NB4 (cell line): ENCODE data around the gene MADCAM1.

ENCODE experiments used
- DNase-seq: peaks from one replicate; pipeline ENCODE4 v3.0.0; 2010; ENCODE audit warnings: low read depth
- H3K4me3 ChIP-seq: one replicate; pipeline ENCODE4 v1.5.1; 2011; ENCODE audit warnings: mild to moderate bottlenecking, low read depth, low read length, moderate library complexity
- MYC ChIP-seq: IDR thresholded peaks from 2 replicates; pipeline ENCODE4 v1.6.1; 2011; ENCODE audit warnings: low read depth, low read length
- POLR2A ChIP-seq: IDR thresholded peaks from 2 replicates; pipeline ENCODE4 v1.6.1; 2011; ENCODE audit warnings: mild to moderate bottlenecking; ENCODE audit not compliant: insufficient read length; ENCODE audit errors: extremely low read depth
- TF ChIP-seq, protein P1 (sequence below): IDR thresholded peaks from 2 replicates; pipeline ENCODE4 v1.6.1; 2011; ENCODE audit warnings: low read depth, low read length
- TF ChIP-seq, protein P2 (sequence below): IDR thresholded peaks from one replicate; pipeline ENCODE4 v1.5.1; 2012; ENCODE audit warnings: low read depth, low read length

The MADCAM1 gene

DNA sequence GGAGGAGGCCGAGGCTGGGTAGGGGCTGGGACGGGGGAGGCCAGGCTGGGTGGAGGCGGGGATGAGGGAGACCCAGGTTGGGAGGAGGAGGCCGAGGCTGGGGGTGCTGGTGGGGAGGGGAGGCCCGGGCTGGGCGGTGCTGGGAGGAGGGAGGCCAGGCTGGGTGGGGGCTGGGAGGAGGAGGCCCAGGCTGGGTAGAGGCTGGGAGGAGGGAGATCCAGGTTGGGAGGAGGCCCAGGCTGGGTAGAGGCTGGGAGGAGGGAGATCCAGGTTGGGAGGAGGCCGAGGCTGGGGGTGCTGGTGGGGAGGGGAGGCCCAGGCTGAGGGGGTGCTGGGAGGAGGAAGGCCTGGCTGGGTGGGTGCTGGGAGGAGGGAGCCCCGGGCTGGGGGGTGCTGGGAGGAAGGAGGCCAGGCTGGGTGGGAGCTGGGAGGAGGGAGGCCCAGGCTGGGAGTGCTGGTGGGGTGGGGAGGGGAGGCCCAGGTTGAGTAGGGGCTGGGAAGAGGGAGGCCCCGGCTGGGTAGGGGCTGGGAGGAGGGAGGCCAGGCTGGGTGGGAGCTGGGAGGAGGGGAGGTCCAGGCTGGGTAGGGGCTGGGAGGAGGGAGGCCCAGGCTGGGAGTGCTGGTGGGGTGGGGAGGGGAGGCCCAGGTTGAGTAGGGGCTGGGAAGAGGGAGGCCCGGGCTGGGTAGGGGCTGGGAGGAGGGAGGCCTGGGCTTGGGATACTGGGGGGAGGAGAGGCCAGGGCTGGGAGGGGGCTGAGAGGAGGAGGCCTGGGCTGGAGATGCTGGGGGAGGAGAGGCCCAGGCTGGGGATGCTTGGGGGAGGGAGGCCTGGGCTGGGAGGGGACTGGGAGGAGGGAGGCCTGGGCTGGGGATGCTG, 21.7 kb downstream of the MADCAM1 start:
- TF ChIP-seq MYC (no peak), POLR2A (no peak)
- TF ChIP-seq, protein P1, sequence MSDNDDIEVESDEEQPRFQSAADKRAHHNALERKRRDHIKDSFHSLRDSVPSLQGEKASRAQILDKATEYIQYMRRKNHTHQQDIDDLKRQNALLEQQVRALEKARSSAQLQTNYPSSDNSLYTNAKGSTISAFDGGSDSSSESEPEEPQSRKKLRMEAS, result no peak
- TF ChIP-seq, protein P2, sequence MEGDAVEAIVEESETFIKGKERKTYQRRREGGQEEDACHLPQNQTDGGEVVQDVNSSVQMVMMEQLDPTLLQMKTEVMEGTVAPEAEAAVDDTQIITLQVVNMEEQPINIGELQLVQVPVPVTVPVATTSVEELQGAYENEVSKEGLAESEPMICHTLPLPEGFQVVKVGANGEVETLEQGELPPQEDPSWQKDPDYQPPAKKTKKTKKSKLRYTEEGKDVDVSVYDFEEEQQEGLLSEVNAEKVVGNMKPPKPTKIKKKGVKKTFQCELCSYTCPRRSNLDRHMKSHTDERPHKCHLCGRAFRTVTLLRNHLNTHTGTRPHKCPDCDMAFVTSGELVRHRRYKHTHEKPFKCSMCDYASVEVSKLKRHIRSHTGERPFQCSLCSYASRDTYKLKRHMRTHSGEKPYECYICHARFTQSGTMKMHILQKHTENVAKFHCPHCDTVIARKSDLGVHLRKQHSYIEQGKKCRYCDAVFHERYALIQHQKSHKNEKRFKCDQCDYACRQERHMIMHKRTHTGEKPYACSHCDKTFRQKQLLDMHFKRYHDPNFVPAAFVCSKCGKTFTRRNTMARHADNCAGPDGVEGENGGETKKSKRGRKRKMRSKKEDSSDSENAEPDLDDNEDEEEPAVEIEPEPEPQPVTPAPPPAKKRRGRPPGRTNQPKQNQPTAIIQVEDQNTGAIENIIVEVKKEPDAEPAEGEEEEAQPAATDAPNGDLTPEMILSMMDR, result no peak
- H3K4me3 ChIP-seq, result no peak overlapping the region
- no peak for DNase-seq

DNA sequence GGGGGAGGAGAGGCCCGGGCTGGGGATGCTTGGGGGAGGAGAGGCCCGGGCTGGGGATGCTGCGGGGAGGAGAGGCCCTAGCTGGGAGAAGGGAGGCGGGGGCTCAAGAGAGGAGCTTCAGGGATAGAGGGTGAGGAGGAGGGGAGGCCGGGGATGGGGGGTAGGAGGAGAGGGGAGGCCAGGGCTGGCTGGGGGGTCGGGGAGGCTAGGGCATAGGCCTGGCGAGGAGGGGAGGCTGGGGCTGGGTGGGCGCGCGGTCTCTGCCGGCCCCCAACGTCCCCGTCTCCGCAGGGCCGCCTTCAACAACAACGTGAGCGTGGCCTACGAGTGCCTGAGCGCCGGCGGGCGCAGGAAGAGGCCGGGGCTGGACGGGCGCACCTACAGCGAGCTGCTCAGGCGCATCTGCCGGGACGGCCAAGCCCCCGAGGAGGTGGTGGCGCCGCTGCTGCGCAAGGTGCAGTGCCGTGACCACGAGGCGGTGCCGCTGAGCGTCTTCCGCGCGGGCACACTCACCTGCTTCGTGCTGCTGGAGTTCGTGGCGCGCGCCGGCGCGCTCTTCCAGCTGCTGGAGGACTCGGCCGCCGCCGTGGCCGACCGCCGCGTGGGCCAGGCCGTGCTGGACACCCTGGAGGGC, 22.4 kb downstream of the MADCAM1 start:
- TF ChIP-seq, protein P1, result no peak
- TF ChIP-seq, protein P2, result no peak
- TF ChIP-seq MYC (no peak), POLR2A (no peak)
- DNase-seq, result no peak
- H3K4me3 ChIP-seq, result no peak overlapping the region

DNA sequence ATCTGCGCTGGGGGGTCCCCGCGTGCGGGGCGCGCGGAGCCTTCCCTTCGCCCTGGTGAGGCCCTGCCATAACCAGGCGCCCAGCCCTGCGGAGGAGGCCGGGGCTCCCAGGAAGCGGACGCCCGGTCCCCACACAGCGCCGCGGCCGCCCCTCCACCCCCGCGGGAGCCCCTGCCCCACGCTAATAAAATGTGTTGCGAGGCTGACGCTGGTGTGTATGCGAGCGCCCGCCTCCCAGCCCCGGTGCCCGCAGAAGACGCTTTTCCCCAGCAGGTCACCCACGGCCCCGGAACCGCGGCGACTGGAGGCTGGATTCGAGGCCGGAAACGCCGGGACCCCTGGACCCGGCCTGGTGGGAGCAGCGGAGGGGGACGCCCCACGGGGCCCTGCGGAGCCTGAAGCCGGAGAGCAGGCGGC, 23.2 kb downstream of the MADCAM1 start:
- TF ChIP-seq MYC (no peak), POLR2A (no peak)
- TF ChIP-seq, protein P1, result no peak
- TF ChIP-seq, protein P2, result no peak
- DNase-seq, result no peak
- H3K4me3 ChIP-seq, result no peak overlapping the region

DNA sequence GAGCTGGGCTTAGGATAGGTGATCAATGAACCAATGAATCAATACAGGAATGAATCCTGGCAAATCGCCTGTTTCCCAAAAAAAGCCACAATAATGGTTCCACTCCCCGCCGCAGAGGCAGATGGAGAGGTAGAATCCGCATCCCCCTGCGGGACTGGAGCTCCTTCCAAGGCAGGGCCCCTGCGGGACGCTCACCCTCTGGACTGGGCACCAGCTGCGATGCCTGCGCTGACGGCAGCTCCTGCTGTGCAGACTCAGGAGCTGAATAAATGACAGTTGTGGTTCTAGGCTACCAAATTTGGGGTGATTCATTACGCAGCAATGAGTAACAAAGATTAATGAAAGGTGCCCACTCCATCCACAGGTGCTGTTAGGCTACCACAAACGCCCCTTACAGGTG, 26.4 kb downstream of the MADCAM1 start:
- TF ChIP-seq, protein P1, result no peak
- no peak for TF ChIP-seq MYC
- no peak for TF ChIP-seq POLR2A
- TF ChIP-seq, protein P2, result no peak
- H3K4me3 ChIP-seq, result no peak overlapping the region
- no peak for DNase-seq

DNA sequence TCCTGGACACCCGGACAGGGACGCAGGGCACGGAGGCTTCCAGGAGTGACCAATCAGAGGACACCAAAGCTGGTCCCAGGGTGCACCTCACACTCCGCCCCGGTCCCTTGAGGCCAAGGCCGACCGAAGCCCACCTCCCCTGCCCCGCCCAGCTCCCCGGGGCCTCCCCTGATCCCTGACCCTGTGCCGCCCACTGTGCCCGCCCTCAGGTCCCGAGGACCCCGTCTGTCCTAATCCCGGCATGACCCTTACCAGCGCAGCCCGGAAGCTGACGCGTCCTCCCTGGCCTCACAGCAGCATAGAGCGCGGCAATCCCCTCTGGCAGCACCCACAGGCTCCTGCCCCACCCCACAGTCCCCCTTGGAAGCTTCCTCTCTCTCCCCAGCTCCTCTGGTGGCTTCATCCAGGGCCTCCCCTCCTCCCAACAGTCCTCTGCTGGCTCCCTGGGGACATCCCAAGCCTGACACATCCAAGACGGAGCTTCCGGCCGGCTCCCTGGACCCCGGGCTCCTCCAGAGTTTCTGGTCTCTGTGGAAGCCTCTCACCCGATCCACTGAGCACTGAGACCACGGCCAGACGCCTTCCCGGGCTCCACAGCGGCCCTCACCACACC, 27.9 kb downstream of the MADCAM1 start:
- TF ChIP-seq, protein P1, result no peak
- TF ChIP-seq POLR2A (no peak), MYC (no peak)
- TF ChIP-seq, protein P2, result no peak
- no peak overlapping the region for H3K4me3 ChIP-seq
- peak; percentile 59 for DNase-seq
